Measurements from ENCODE around the gene GPT2.

The GPT2 gene

DNA sequence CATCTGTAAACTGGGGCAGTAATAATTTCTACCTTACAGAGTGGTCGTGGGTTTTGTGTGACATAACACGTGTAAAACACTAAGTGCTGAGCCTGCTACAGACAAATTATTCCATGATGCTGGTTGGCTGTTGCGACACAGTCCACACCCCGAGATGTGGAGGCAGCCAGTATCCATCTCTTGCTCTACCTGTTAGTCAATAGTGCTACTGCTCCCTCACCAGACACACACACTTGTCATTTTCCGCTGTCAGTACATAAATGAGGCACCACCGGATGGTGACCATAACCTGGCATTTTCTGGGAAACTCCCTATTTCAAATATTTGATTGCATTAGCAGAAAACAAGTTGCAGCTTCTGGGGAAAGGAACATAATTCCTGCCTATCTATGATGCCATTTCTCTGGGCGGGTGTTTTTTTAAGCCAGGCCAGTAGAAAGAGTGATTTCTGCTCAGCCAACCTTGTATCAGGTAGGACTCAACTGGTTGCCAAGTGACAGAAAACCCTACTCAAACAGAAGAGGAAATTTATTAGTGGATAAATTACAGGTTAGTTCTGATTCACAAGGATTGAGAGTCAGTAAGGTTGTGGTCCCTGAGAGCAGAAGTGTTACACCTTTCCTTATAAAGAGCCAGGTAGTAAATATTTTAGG lies 65.2 kb downstream of the GPT2 start:
- no peak overlapping the region for H3K27ac ChIP-seq
- TF ChIP-seq, protein P1, sequence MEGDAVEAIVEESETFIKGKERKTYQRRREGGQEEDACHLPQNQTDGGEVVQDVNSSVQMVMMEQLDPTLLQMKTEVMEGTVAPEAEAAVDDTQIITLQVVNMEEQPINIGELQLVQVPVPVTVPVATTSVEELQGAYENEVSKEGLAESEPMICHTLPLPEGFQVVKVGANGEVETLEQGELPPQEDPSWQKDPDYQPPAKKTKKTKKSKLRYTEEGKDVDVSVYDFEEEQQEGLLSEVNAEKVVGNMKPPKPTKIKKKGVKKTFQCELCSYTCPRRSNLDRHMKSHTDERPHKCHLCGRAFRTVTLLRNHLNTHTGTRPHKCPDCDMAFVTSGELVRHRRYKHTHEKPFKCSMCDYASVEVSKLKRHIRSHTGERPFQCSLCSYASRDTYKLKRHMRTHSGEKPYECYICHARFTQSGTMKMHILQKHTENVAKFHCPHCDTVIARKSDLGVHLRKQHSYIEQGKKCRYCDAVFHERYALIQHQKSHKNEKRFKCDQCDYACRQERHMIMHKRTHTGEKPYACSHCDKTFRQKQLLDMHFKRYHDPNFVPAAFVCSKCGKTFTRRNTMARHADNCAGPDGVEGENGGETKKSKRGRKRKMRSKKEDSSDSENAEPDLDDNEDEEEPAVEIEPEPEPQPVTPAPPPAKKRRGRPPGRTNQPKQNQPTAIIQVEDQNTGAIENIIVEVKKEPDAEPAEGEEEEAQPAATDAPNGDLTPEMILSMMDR (conservative IDR thresholded peaks at IDR 0.05): no peak
- no peak for TF ChIP-seq ZFX (IDR thresholded peaks at IDR 0.05)

DNA sequence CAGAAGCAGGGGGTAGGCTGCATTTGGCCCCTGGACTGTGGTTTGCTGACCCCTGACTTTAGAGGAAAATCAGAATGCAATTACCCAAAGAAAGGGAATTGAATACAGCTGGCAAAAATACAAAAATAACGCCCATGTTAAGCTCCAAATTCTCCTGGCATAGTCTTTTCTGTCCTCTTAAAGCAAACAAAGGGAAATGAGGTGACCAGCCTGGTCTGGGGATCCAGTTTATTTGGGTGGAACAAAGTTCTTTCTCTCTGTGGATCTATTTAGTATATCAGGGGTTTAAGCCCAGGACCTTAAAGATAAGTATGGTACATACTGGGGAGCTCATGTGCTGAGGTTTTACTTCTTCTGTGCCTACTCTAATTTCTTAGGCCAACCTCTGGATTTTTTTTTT lies 65.8 kb downstream of the GPT2 start:
- no peak overlapping the region for H3K27ac ChIP-seq
- TF ChIP-seq, protein P1 (conservative IDR thresholded peaks at IDR 0.05): no peak
- TF ChIP-seq ZFX (IDR thresholded peaks at IDR 0.05): no peak

DNA sequence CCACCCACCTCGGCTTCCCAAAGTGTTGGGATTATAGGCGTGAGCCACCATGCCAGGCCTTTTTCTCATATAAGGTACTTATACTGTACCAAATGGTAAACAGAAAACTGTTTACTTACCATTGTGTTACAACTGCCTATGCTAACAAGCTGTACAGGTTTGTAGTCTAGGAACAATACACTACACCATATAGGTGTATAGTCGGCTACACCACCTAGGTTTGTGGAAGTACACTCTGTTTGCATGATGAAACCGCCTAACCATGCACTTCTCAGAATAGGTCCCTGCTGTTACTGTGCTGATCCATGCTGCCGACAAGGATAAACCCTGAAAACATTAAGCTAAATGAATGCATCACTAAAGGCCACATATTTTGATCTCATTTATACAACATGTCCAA lies 70.4 kb downstream of the GPT2 start:
- no peak overlapping the region for H3K27ac ChIP-seq
- TF ChIP-seq ZFX (IDR thresholded peaks at IDR 0.05): no peak
- TF ChIP-seq, protein P1 (conservative IDR thresholded peaks at IDR 0.05): no peak

DNA sequence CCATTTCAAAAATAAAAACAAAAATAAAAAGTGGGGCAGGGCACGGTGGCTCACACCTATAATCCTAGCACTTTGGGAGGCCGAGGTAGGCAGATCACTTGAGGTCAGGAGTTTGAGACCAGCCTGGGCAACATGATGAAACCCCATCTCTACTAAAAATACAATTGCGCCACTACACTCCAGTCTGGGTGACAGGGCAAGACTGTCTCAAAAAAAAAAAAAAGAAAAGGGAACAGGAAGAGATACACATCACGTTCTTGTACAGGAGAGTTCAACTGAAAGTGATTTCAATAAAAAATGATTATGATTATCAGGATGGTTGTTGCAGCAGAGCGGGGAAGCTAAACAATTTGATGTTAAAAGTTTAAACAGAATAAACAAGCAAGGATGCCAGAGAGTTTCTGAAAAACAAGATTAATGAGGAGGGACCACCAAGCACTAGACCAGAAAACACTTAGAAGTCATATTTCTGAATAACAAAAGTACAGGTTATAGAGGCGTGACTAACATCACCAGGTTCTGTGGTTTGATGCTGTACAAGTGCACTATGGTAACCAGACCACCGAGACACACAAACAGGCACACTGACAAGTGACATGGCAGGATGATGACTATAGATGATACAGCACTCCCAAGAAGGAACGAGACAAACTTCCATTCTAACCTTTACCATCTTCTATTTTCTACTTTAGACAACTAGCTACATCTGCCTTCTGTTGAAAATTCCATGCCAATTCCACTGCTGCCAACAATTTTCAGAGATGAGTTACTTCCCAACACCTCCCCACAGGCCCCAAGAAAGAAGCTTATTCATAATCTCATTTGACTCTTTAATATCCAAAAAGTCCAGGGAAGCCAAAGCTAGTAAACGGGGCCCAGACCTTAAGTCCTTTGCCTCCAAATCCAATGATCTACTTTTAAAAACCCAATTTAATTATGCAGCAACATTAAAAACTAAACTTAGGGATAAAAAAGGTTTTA lies 77.5 kb downstream of the GPT2 start:
- TF ChIP-seq ZFX (IDR thresholded peaks at IDR 0.05): no peak
- TF ChIP-seq, protein P1 (conservative IDR thresholded peaks at IDR 0.05): no peak
- no peak overlapping the region for H3K27ac ChIP-seq

DNA sequence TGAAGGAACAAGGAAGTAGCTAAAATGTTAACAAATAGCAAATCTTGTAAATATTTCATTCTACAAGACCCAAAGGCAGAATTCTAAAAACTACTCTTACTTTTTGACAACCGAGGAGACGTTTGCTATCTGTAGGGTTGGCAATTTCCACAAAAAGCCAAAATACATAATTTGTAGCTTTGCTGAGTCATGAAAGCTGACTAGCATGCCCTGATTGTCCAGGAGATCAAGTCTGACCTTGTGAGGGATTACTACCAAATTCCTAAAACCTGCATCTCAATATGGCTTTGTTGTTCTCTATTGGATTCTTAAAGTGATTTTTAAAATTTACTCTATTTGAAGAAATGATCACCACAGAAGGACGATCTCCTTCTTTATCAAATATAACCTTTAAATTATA lies 78.5 kb downstream of the GPT2 start:
- TF ChIP-seq ZFX (IDR thresholded peaks at IDR 0.05): no peak
- TF ChIP-seq, protein P1 (conservative IDR thresholded peaks at IDR 0.05): no peak
- H3K27ac ChIP-seq: no peak overlapping the region

DNA sequence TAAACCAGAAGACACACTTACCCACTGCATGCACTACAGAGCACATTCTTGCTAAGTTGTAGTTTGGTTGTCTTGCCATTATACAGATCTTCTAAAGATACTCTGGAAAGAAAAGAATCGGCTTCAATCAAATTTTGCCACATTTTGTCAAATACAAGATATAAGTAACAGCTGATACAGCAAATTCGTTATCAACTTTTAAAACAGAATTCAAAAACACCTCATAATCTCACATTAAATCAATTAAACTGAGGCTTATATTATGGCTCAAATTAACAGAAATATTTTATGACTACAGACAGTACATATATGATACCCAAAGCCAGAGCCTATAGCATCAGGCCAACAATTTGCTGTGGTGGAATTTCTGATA lies 83.9 kb downstream of the GPT2 start:
- TF ChIP-seq, protein P1 (conservative IDR thresholded peaks at IDR 0.05): no peak
- TF ChIP-seq ZFX (IDR thresholded peaks at IDR 0.05): no peak
- no peak overlapping the region for H3K27ac ChIP-seq

DNA sequence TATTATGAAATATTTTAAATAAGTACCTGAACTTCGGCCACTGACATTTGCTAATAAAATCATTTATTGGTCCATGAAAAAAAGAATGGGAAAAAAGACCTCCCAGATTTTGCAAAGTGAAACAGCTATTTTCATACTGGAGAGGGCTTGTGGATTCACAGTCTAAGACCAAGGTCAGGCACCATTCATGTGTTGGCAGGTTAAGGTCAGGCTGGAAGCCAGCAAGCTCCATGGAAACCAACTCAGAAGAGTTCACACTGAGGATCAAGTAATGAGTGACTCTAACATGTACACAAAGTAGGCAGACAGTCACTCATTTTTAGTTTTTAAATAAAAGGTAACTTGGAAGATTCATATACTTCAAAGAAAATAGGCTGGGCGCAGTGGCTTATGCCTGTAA lies 85.9 kb downstream of the GPT2 start:
- no peak for TF ChIP-seq ZFX (IDR thresholded peaks at IDR 0.05)
- TF ChIP-seq, protein P1 (conservative IDR thresholded peaks at IDR 0.05): no peak

More for the DNA sequence above, 85.9 kb downstream of the GPT2 start:
- H3K27ac ChIP-seq: no peak overlapping the region

Measured in C4-2B (cell line).